Activated CD8-positive, alpha-beta T cell treated with anti-CD3 and anti-CD28 coated beads for 36 hours (primary cell): ENCODE data around the gene MIGA1. TPM values are rescaled to one million over a fixed set of nuclear protein-coding genes. Genes with fewer than 3 reads are reported as not detected.
A peak's percentile ranks its signal among the peaks of the same experiment; 100 is the strongest.
"Not testable (repeated sequence)": the region's sequence is repeated elsewhere in the genome, so short reads cannot be mapped to it uniquely, and the experiment has no call there.

ENCODE experiments used
- ATAC-seq: fragments of 200-7000 bp; cut with Tn5 transposase; one replicate; pipeline ENCODE4 v1.10.0; 2021; ENCODE audit warnings: mild to moderate bottlenecking, moderate library complexity
- CTCF ChIA-PET: fragments of 350-600 bp; sonication (Branson Sonifier 250); formaldehyde crosslinking; loops from one replicate; lab custom pipeline; 2021; ENCODE audit warnings: antibody characterized with exemption; lab: Charles Lee
- POLR2A ChIA-PET: fragments of 350-600 bp; sonication (Branson Sonifier 250); formaldehyde crosslinking; loops from one replicate; lab custom pipeline; 2021; ENCODE audit warnings: antibody characterized with exemption; lab: Charles Lee
- DNase-seq: peaks from one replicate; pipeline ENCODE4 v3.0.0-alpha.2; 2020
- H3K27ac Mint-ChIP-seq: one replicate; pipeline ENCODE4 v1.8.0; 2021; ENCODE audit warnings: mild to moderate bottlenecking, mixed read lengths
- H3K27me3 Mint-ChIP-seq: one replicate; pipeline ENCODE4 v1.8.0; 2021; ENCODE audit warnings: mixed read lengths
- H3K36me3 Mint-ChIP-seq: one replicate; pipeline ENCODE4 v1.8.0; 2021; ENCODE audit warnings: low read depth, mixed read lengths
- H3K4me1 Mint-ChIP-seq: one replicate; pipeline ENCODE4 v1.8.0; 2021; ENCODE audit warnings: low read depth, mixed read lengths
- H3K4me3 Mint-ChIP-seq: one replicate; pipeline ENCODE4 v1.8.0; 2021; ENCODE audit warnings: mild to moderate bottlenecking, moderate library complexity, mixed read lengths
- H3K9me3 Mint-ChIP-seq: one replicate; pipeline ENCODE4 v1.8.0; 2021; ENCODE audit warnings: mixed read lengths
- CTCF ChIP-seq: fragments of 200-600 bp; IDR thresholded peaks from one replicate; pipeline ENCODE4 v1.8.0; 2022; ENCODE audit warnings: antibody characterized with exemption, mild to moderate bottlenecking
- intact Hi-C: fragments of 100-400 bp; cut with micrococcal nuclease; formaldehyde crosslinking; loops from one replicate; pipeline ENCODE4 v1.10.0; 2022
- total RNA-seq, 2 experiments: library from RNA; stranded (reverse); gene quantifications; one replicate each; pipeline ENCODE4 v1.2.3, GENCODE V29; 2021

The MIGA1 gene
- total RNA-seq, 2 experiments from 2014 or later: 8.5 to 9.7 TPM

GRCh38 chr1:77744576-77744975 is 34.9 kb upstream of the MIGA1 start:
- intact Hi-C loops: no loop called here
- H3K27me3 Mint-ChIP-seq: no peaks in the 10 kb centered on the region
- H3K4me1 Mint-ChIP-seq: peaks cover 46% of the 10 kb centered on the region
- no peak for DNase-seq
- no peaks in the 10 kb centered on the region for H3K9me3 Mint-ChIP-seq
- ATAC-seq: no peak
- no peak overlapping the region for H3K4me3 Mint-ChIP-seq
- no peak for TF ChIP-seq CTCF
- H3K36me3 Mint-ChIP-seq: peaks cover 12% of the 10 kb centered on the region
- POLR2A ChIA-PET: interaction anchor here (1.7 kb wide), 1 partner anchor 12 kb away, joined by 4 read pairs; no protein-coding TSS in a partner anchor
- CTCF ChIA-PET: no interaction called here
- no peak overlapping the region for H3K27ac Mint-ChIP-seq

- H3K36me3 Mint-ChIP-seq: not testable (repeated sequence)
Measured at GRCh38 chr1:77749489-77749888, 30.0 kb upstream of the MIGA1 start.

GRCh38 chr1:77756052-77756754 is 23.2 kb upstream of the MIGA1 start:
- ChIA-PET POLR2A (interaction anchor here (1.1 kb wide), 2 partner anchors 19 to 73 kb away, joined by 3 to 4 read pairs; no protein-coding TSS in a partner anchor), CTCF (interaction anchor here (1.0 to 1.3 kb wide), 3 partner anchors 24 to 57 kb away, joined by 3 to 4 read pairs (median 3); no protein-coding TSS in a partner anchor)
- intact Hi-C loops: no loop called here
- DNase-seq: no peak
- no peak for ATAC-seq
- Mint-ChIP-seq H3K27me3 (no peaks in the 10 kb centered on the region), H3K36me3 (no peaks in the 10 kb centered on the region), H3K4me1 (peaks cover 46% of the 10 kb centered on the region), H3K27ac (peak overlapping the region; percentile 21), H3K9me3 (no peaks in the 10 kb centered on the region), H3K4me3 (peak overlapping the region; percentile 29)
- TF ChIP-seq CTCF: no peak

More at GRCh38 chr1:77749489-77749888, 30.0 kb upstream of the MIGA1 start:
- ATAC-seq, intact Hi-C loops, H3K27ac Mint-ChIP-seq, POLR2A ChIA-PET, H3K4me3 Mint-ChIP-seq, DNase-seq, H3K27me3 Mint-ChIP-seq, H3K9me3 Mint-ChIP-seq: not testable (repeated sequence)
- peaks cover 56% of the 10 kb centered on the region for H3K4me1 Mint-ChIP-seq
- CTCF ChIA-PET: interaction anchor here (1.5 kb wide), 1 partner anchor 19 kb away, joined by 5 read pairs; no protein-coding TSS in a partner anchor

GRCh38 chr1:77757066-77757584 is 22.3 kb upstream of the MIGA1 start:
- peaks cover 51% of the 10 kb centered on the region for H3K4me1 Mint-ChIP-seq
- CTCF ChIA-PET: interaction anchor here (1.0 to 1.3 kb wide), 3 partner anchors 23 to 56 kb away, joined by 3 to 4 read pairs (median 3); no protein-coding TSS in a partner anchor
- H3K27ac Mint-ChIP-seq: peak overlapping the region; percentile 5
- no peak for TF ChIP-seq CTCF
- no peaks in the 10 kb centered on the region for H3K27me3 Mint-ChIP-seq
- no peaks in the 10 kb centered on the region for H3K36me3 Mint-ChIP-seq
- intact Hi-C loops: no loop called here
- H3K9me3 Mint-ChIP-seq: no peaks in the 10 kb centered on the region
- H3K4me3 Mint-ChIP-seq: peak overlapping the region; percentile 81
- no peak for ATAC-seq
- DNase-seq: no peak
- POLR2A ChIA-PET: interaction anchor here (1.1 kb wide), 2 partner anchors 18 to 74 kb away, joined by 3 to 4 read pairs; no protein-coding TSS in a partner anchor

GRCh38 chr1:77757603-77758002 is 21.8 kb upstream of the MIGA1 start:
- ChIA-PET POLR2A (no interaction called here), CTCF (interaction anchor here (1.3 kb wide), 1 partner anchor 23 kb away, joined by 3 read pairs; no protein-coding TSS in a partner anchor)
- Mint-ChIP-seq H3K9me3 (no peaks in the 10 kb centered on the region), H3K27ac (peak overlapping the region; percentile 5), H3K4me3 (peak overlapping the region; percentile 81), H3K4me1 (peaks cover 49% of the 10 kb centered on the region), H3K27me3 (no peaks in the 10 kb centered on the region), H3K36me3 (no peaks in the 10 kb centered on the region)
- ATAC-seq: no peak
- DNase-seq: no peak
- no peak for TF ChIP-seq CTCF
- intact Hi-C loops: no loop called here
